Renal cortical epithelial cell (primary cell): ENCODE measurements around the gene TMEM250. TPM values are rescaled to one million over a fixed set of nuclear protein-coding genes. Genes with fewer than 3 reads are reported as not detected.

Experiments used
- DNase-seq: peaks from one replicate; pipeline ENCODE4 v3.0.0-alpha.2; 2011; ENCODE audit warnings: low read depth
- total RNA-seq: library from RNA; depleted of rRNA; stranded (reverse); fragments of >200 nt; gene quantifications from 2 replicates; pipeline ENCODE4 v1.2.3, GENCODE V29; 2014

The TMEM250 gene
- total RNA-seq, 1 donor from 2014 or later, result 73.2 TPM

DNA sequence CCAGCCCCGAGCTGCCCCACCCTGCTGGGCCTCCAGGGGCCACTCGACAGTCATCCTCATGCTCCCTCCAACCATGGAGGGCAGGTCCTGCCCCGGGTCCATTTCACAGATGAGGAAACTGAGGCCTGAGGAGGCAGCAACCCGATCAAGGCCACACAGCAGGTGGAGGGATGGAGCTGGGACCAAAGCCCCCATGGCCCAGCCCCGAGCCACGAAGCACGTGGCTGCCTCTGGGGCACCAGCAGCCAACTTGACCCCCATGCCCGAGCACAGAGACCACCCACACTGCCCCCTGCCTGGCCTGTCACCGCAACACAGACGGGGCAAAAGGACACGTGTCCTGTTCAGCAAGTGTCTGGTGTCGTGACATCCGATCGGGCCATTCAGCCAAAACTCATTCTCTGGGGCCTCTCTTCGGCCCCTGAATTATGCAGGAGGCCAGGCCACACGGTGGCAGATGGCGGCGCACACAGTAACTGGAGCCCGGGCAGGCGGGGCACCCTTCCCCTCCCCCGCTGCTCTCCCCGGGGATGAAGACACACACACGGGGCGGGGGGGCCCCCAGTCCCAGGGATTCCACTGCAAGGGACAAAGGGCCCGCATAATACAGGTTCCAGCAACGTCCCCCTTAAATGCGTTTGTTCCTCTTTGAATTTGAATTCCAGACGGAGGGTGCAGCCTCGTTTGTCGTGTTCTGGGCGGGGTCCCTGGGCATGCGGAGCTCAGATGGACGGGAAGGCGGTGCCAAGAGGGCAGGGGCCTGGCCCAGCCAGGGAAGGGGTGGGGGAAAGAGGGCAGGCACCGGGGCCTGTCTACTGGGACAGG, 29.4 kb upstream of the TMEM250 start:
- DNase-seq, result no peak

DNA sequence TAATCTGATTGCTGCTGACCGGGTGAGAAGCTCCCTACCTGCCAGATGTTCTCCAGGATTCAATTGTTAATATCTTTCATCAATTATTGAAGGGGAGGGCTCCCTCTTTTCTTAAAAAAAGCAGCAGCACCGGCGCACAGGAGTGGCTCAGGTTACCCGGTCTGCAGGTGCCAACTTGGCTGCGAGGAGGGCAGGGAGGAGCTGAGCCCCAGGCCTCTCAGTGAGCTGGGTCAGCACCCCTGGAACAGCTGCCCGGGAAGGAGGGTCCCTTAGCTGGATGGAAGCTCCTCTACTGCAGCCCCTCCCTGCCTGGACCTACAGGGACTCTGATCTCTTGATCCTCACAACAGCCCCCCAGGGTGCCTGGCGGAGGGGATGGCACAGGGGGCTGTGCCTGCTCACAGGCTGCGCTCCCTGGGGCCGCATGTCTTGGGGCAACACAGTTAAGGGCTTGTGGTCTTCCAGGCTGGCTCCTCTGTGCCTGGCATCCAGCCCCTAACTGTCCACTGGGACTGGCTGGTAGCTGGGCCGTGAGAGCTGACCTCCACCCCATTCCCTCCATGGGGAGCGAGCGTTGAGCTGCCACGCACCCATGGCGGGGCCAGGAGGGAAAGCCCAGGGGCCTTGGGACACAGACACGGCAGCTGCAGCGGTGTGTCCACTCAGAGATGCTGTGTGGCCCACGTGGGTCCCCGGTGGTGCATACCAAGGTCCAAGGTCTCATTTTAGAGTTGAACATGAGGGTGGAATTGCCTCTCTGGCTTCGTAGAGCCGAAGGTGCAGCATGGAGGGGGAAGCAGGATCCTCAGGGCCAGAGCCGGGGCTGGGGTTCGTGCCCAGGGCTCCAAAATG, 28.6 kb upstream of the TMEM250 start:
- DNase-seq, result no peak

DNA sequence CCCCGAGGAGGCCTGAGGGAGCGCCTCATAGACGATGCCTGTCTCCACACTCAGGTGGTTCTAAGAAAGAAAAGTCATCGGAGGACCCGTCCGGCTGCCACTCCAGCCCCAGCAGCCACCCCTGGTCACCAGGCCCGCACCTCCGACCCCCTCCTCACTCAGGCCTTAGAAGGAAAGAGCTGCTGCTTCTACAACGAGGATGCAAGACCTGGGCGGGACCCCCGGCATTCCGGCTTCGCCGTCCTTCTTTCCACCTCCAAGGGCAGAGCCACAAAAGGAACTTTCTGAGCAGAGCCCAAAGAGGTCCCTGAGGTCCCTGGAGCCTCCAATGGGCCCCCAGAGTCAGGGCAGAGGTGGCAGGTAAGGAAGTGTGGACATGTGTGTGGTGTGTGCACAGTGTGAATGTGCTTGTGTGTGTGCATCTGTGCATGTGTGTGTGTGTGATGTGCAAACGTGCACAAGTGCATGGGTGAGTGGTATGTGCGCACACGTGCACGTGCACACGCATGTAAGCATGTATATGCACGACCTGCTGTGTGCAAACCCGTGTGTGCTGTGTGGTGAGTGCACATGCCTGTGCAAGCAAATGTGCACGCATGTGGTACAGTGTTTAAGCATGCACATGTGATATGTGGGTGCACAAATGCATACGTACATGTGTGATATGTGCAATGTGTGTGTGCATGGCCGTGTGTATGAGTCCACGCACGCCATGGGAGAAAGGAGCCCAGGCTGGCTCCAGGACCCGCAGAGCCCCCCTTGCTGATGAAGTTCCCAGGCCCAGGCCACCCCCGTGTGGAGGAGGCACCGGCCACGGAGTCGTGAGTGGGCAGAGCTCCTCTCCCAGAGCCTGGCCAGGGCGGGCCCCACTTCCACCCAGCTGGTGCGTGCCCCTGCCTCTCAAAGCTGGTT, 27.7 kb upstream of the TMEM250 start:
- DNase-seq, result no peak

DNA sequence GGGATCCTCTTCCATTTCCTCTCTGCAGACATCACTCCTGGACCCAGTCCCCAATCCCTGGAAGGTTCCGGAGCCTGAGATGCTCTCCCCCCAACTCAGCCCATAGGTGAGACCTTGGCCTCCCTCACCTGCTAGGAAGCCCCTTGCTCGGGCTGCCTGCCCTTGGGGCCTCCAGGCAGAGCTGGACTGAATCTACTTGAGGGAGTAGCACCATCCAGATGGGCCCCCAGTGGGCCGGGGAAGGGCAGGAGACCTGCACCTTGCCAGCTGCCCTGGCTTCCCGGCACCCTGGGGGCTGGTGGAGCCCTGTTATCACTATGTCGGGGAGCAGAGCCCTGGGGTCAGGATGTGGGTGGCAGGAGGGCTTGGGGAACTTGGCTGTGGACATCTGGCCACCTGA, 26.9 kb upstream of the TMEM250 start:
- DNase-seq, result no peak

DNA sequence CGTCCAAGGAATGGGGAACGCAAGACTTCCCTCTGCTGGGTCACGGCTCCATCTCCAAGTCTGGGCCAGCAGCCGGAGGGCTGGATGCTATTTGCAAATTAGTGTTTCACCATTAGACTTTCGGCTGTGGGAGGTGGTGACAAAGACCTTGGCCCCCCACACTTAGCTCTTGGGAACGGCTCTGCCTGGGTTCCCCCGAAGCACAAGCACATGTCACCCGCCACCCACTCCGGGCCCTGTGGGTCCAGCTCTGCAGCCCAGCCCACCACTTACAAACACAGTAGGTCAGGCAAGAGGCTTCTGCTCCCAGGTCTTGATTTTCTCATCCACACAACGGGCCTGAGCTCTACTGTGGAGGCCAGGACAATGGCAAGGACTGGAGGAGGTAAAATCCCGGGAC, 25.8 kb upstream of the TMEM250 start:
- no peak for DNase-seq

DNA sequence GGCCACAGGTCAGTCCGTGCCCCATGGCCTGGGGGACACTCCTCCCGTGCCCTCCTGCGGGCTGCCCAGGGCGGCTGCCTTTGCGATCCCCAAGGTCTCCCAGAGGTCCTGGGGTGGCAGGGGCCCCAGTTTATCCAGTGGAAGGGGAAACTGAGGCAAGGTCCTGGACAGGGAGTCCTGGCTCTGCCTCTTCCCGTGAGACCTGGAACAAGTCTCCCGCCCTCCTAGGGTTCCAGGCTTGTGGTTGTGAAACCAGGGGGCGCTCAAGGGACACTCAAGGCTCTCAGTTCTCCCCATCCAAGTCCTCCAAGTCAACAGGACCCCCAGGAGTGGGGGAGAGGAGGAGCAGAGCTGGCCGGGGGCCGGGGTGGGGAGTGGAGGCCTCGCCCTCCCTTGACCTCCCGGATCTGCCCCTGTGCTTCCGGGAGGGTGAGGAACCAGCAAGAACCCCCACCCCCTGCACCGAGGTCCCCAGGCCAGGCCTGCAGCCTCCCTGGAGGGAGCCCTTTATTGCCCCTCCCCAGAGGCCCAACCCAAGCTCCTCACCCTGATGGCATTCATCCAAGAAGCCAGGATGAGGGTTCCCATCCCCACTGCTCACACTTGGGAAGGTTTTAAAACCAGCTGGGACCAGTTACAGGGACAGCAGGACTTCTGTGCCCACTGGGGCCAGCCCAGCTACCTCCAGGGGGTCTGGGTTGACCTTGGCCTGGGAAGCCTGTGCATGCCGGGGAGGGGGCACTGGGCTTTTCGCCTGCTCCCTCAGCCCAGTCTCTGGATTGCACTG, 24.7 kb upstream of the TMEM250 start:
- no peak for DNase-seq

DNA sequence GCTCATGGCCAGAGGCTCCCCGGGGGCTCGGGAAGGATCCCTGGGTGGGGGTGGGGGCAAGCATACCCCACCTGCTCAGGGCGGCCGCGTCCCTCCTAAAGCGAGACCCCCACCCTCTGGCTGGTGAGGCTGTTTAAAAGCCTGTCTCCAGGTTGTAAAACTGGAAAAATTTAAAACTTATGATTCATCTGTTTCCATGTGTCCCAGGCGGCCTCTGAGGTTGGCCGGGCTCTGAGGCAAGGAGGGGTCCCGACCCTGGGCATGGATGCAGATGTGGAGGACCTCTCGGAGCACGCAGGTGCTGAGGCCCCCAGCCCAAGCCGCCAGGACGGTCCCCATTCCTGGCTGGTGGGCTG, 24.2 kb upstream of the TMEM250 start:
- DNase-seq, result no peak

DNA sequence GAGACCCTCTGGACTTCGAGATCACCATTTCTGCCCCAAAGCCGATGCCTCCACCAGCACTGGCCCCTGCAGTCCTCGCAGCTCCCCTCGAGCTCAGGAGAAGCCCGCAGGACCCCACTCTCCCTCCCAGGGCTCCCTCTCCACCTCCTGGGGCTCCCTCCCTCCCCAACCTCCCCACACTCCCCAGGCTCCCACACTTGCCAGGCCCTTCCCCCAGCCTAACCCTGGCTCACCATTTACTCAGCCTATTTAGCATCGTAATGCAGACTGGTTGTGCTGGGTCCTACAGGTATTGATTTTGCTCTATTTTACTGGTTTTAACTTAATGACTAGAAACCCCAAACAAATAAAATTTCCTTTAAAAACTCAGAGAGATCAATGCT, 23.7 kb upstream of the TMEM250 start:
- DNase-seq, result no peak

DNA sequence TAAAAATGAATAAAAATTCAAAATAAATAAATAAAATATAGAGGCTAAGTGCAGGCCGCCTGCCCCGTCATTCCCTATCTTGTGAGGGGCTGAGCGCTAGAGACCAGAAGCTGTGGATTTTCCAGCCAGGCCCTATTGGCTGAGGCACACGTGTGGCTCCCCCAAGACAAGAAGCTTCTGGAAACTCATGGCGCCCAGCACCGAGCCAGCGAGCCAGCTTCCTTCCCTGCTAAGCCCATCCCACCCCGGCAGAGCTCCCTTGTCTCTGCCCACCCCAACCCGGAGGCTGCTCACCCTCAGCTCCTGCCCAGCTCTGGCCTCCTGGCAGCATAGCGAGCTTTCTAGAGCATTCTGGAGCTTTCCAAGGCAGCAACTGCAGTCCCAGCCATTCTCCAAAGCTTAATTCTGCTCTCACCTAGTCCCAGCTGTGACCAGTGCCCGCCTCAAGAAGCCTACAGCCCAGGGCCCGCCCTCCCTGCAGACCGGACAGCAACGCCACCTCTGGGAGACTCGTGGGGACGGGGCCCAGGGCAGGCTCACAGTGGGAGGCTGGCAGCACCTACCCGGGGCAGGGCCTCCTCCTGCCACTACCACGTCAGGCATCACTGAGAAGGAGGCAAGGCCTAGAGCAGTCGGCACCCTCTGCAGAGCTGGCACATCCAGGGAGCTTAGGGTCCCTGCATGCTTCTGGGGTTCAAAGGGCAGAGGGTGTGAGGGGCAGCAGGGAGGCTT, 23.2 kb upstream of the TMEM250 start:
- no peak for DNase-seq

DNA sequence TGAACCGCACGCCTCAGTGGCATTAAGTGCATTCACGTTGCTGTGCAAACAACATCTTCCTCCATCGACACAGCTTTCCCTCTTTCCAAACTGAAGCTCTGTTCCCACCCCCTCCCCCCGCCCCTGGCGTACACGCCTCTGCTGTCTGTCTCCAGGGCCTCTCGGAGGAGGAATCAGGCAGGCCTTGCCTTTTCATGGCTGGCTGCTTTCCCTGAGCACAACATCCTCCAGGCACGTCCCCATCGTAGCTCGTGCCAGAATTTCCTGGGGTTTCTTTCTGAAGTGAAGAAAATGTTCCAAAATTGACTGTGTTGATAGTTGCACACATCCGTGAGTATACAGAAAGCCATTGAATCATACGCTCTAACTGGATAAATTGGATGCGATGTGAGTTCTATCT, 22.3 kb upstream of the TMEM250 start:
- DNase-seq, result no peak

DNA sequence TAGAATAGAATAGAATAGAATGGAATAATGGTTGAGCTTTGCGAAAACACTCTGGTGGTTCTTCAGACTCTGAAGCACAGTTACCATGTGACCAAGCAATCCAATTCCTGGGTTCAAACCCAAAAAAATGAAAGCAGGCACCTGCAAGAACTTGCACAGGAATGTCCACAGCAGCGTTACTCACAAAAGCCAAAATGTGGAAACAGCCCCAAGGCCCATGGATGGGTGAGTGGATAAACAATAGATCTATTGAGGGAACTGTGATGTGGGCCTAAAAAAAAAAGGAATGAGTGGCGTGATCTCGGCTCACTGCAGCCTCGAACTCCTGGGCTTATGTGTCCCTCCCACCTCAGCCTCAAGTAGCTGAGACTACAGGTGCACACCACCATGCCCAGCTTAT, 21.4 kb upstream of the TMEM250 start:
- DNase-seq, result no peak

DNA sequence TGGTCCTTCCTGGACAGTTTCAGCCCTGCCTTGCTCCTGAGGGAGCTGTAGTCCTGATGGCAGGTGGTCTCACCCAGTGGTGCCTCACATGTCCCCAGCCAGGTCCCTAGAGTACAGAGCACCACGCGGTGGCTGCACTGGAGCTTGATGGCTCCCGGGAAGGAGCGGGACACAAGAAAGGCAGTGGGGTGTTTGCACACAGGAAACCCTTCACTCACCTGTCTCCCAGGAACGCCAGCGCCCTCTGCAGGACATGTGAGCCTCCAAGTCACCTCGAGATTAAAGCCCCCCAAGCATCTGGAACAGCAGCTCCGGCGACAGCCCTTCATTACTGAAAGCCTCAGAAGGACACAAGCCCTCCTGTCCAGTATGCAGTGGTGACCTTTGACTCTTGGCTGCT, 19.9 kb upstream of the TMEM250 start:
- DNase-seq, result no peak

DNA sequence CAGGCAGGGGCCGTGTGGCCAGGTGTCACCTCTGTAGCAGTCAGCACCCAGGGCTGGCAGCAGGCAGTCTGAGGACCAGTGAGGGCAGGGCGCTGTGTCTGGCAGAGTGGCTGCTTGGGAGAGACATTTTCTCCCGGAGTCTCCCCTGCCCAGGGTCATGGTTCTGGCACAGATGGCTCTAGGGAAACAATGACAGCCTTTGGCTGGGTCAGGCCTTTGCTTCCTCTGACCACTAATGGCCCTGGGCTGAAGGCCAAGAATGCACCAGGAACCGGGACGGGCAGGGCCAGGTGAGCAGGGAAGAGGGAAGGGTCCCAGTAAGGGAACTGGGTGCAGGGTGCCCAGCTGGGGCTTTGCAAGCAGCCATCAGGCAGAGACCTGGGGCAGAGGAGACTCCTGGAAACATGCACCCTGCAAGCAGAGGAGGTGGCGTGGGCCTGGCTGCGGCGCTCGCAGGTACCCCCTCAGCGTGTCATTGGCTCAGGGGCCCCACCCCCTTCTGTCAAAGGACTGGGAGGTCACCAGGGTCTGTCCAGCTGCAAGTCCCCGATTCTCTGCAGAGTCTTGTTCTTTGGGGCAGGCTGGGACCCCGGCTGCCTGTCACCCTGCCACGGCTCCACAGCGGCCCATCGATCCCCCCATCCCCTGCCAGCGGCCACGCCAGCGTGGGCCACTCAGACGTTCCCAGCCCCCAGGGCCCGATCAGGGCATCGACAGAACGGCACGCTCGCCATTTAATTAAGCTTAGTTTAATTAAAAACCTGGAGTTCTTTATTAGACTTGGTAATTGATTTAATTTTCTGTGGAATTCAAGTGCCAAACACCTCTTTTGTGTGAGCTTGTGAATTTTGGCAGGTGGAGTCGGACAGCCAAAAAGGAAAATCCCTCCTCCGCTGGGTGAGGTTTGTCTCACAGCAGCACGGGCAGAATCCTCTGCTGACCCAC, 18.9 kb upstream of the TMEM250 start:
- peak; percentile 24 for DNase-seq

DNA sequence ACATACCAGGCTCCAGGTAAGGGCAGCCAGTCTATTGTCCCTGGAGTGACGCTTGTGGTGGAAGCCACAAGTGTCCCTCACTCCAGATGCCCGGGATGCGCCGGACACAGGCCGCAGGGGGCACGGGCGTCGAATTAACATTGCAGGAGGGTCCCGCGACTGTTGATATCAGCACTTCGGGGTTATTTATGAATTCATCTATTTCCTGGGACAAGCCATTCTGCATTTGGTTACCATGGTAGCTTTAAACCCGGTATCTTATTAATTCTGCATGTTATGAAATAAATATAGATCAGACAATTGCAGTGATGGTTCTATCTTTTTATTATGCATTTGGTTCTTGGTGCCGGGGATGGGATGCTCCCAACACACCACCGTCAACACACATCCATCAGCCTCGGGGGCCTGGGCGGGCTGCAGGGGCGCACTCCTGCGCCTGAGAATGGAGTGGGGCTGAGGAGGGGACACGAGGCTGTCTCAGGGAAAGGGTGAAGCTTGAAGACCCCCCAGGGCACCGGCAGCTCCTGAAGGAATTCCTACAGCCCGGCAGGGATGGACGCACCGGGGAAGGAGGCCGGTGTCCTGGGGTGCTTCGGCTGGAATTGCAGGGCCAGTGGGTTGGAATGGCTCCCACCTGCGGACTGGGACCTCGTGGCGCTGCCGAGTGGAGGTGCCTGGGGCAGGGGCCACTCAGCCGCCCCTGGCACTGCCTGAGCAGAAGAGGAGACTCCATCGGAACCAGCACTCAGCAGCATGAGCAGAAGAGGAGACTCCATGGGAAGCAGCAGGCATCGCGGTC, 17.7 kb upstream of the TMEM250 start:
- no peak for DNase-seq

DNA sequence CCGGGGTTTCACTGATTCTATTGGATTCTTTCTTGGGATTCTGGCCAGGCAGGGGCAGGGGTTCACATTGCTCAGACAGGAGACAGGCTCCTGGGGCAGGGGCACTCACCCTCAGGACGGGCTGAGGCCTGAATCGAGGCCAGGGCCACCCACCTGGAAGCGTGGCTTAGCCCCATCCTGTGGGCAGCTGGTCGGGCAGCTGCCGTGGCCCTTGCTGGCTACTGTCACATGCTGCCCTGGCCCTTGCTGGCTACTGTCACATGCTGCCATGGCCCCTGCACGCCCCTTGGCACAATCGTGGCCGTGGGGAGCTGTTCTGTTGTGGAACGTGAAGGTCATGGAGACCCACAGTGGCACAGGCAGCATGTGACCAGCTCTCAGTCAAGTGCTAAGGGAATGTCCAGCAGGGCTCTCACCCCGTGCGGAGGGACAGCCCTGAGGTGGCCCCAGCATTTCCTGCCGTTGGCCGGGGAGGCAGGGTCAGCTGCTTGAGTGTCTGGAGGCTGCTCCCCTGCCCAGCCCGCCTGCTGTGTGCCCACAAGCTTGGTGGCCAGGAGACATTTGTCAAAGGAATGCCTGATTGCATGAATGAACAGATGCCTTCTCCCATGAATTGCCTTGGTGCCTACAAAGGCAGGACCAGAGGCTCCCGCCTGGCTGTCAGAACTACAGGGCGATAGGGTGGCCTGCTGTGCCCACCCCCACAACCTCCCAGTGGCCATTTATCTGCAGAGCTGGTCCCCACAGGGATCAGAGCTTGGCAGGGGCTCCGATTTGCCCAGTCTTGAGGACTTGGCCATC, 16.9 kb upstream of the TMEM250 start:
- DNase-seq, result no peak

DNA sequence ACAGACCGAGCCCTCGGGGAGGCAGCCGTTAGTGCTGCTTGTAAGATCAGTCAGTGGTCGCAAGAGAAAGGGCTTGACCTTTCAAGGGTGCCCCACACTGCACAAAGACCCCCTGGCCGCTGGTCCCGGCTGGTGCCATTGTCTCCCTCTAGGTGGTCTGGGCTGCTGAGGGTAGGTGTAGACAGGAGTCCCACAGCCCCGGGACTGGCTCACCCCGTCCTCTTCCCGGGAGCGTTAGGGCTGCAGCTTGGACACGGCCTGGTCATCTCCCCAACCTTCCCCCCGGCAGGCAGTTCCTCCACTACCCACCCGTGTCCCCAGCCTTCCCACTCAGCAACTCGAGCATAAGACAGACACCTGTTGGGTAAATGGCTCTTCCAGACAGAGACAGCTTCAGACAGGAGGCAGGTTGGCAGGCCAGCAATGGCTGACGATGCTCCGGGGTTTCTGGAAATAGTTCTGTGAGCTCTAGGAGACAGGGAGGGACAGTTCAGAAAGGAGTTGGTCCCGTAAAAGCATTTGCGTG, 15.3 kb upstream of the TMEM250 start:
- DNase-seq, result no peak

DNA sequence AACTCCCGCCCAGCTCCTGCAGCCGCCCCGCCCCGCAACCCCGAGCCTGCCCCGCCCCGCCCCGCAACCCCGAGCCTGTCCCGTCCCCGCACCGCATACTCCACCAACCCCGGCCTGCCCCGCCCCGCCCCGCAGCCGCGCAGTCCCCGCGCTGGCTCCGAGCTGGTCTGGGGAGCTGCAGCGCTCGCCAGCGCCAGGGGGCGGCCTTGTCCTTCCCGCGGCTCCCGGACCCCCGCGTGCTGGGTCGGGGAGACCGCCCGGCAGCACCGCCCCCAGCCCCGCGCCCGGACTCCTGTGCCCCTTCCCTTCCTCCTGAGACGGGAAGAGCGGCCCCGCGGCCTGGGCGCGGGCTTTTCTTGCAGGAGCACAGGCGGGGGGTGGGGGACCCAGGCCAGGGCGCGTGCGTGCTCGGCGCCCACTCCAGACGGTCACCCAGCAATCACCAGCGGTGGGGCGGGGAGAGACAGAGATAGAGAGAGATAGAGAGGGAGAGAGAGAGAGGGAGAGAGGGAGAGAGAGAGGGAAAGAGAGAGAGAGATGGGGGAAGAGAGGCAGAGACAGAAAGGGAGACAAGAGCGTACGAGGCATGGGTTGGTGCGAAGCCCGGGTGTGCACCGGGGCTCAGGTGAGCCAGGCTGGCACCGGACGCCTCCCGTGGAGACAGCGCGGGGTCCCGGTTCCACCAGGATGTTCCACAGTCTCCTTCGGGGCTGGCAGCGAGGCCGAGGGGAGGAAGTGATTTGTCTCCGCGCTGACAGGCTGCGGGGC, 14.7 kb upstream of the TMEM250 start:
- DNase-seq, result no peak
